Adrenal gland (tissue), 12 donors: ENCODE measurements around the gene MBD3L2B. TPM values are rescaled to one million over a fixed set of nuclear protein-coding genes. Genes with fewer than 3 reads are reported as not detected.

Experiments
- DNase-seq, 7 donors: peaks; one replicate each; pipeline ENCODE4 v3.0.0-alpha.2; 2019 to 2020
- H3K27ac ChIP-seq, 5 donors: fragments of 200-600 bp; sonication (generic) in 4 of 5; 1 replicate in 3 of 5; 2 replicates in 2 of 5; pipeline versions ENCODE4 v1.5.1 to v1.8.0; 2016 to 2020; ENCODE audit warnings: mild to moderate bottlenecking in 1 of 5
- H3K27me3 ChIP-seq: fragments of 200-600 bp; 2 replicates; pipeline ENCODE4 v1.8.0; 2021
- H3K36me3 ChIP-seq, 2 donors: fragments of 200-600 bp; replicated peaks in 1 of 2; 1 replicate in 1 of 2; 2 replicates in 1 of 2; pipeline versions ENCODE4 v1.5.1 to v1.8.0; 2018 to 2022
- H3K4me1 ChIP-seq, 2 donors: fragments of 200-600 bp; replicated peaks in 1 of 2; 1 replicate in 1 of 2; 2 replicates in 1 of 2; pipeline versions ENCODE4 v1.5.1 to v1.8.0; 2018 to 2021
- H3K4me3 ChIP-seq, 4 donors: fragments of 200-600 bp; sonication (generic) in 3 of 4; one replicate each; pipeline ENCODE4 v1.5.1; 2016 to 2018
- H3K9me3 ChIP-seq, 3 donors: fragments of 200-600 bp; sonication (generic) in 1 of 3; replicated peaks in 1 of 3; 1 replicate in 2 of 3; 2 replicates in 1 of 3; pipeline versions ENCODE4 v1.5.1 to v1.8.0; 2016 to 2021
- POLR2A ChIP-seq, 2 donors: fragments of 450-650 bp; IDR thresholded peaks; one replicate each; pipeline ENCODE4 v1.6.1; 2017; ENCODE audit warnings: antibody characterized with exemption in 2 of 2, mild to moderate bottlenecking in 2 of 2, moderate library complexity in 1 of 2
- WGBS, 4 donors: extraction: QIAGEN DNeasy Blood & Tissue Kit in 2 of 4; methylation state at CpG; one replicate each; pipeline versions ENCODE4 v1.1.5 to v1.1.7; 2013 to 2017; 5-methylcytosine and 5-hydroxymethylcytosine counted together
- intact Hi-C, 2 donors: fragments of 100-400 bp; cut with DNase I; formaldehyde crosslinking; loops; one replicate each; pipeline versions ENCODE4 v1.14.1 to v1.15.0; 2022 to 2023
- polyA plus RNA-seq, 3 donors: library from polyadenylated mRNA; stranded (reverse); fragments of 200-250 nt in 2 of 3; fragments of 350-450 nt in 1 of 3; fragmentation: Illumina TruSeq in 1 of 3; extraction: RNeasy Lipid Tissue Mini Kit (QIAGEN cat#74804) in 1 of 3; gene quantifications; one replicate each; pipeline ENCODE4 v1.2.3, GENCODE V29; 2013 to 2014
- total RNA-seq, 9 donors: library from RNA; depleted of rRNA in 4 of 9; stranded (reverse); fragments of >200 nt in 4 of 9; fragments of 120-200 nt in 1 of 9; fragmentation: NEBNext Ultra II Directional in 1 of 9; extraction: Animal tissue kit (Norgen Biotek cat#: 25700) in 1 of 9; gene quantifications; one replicate each; pipeline versions ENCODE4 v1.1.0 to v1.2.4, GENCODE V29; 2013 to 2023
- TF ChIP-seq, protein P1 (sequence below), 6 experiments: fragments of 450-650 bp in 4 of 6; fragments of 200-600 bp in 2 of 6; sonication (generic) in 1 of 6; IDR thresholded peaks; 1 replicate in 5 of 6; 2 replicates in 1 of 6; pipeline versions ENCODE4 v1.5.1 to v1.8.0; 2016 to 2021; ENCODE audit warnings: antibody characterized with exemption in 6 of 6, mild to moderate bottlenecking in 2 of 6, moderate library complexity in 1 of 6
- donor health status: healthy with polysubstance abuse.
- donor health status: Bipolar disorder and iron deficiency.
- donor health status: DM: yes; HTN: yes; CAD: no.
- donor health status: DM: no; HTN: no; CAD: no.
- donor health status: DM: no; HTN: no; CAD: no.
- donor health status: DM: yes; HTN: yes; CAD: no.

MBD3L2B gene
- total and polyA plus RNA-seq, 12 donors = not detected

DNA sequence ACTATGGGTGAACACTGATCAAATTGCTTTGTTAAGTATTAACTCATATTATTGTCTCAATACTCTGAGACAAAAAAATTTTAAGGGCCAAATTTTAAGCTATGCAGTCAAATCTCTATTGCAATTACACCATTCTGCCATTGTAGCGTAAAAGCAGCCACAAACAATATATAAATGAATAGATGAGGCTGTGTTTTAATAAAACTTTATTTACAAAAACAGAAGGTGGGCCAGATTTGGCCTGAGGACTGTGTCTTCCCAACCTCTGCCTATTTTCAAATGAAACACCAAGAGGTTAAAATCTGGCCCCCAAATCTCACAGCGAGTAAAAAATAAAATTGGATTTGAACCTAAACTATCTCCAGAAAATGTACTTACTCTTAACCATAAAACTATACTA, 51.7 kb downstream of the MBD3L2B start:
- TF ChIP-seq, protein P1, sequence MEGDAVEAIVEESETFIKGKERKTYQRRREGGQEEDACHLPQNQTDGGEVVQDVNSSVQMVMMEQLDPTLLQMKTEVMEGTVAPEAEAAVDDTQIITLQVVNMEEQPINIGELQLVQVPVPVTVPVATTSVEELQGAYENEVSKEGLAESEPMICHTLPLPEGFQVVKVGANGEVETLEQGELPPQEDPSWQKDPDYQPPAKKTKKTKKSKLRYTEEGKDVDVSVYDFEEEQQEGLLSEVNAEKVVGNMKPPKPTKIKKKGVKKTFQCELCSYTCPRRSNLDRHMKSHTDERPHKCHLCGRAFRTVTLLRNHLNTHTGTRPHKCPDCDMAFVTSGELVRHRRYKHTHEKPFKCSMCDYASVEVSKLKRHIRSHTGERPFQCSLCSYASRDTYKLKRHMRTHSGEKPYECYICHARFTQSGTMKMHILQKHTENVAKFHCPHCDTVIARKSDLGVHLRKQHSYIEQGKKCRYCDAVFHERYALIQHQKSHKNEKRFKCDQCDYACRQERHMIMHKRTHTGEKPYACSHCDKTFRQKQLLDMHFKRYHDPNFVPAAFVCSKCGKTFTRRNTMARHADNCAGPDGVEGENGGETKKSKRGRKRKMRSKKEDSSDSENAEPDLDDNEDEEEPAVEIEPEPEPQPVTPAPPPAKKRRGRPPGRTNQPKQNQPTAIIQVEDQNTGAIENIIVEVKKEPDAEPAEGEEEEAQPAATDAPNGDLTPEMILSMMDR (IDR thresholded peaks at IDR 0.05) = no peak
- TF ChIP-seq POLR2A (IDR thresholded peaks at IDR 0.05) = no peak
- WGBS, 4 donors = 72 to 85% (median 79%) methylated on average over 2 of the region's 2 CpGs
- H3K4me3 ChIP-seq = no peak overlapping the region

More for the DNA sequence above, 51.7 kb downstream of the MBD3L2B start:
- intact Hi-C loops = no loop called here
- Histone ChIP-seq H3K27ac (no peak overlapping the region), H3K36me3 (no peaks in the 10 kb centered on the region), H3K4me1 (no peaks in the 10 kb centered on the region), H3K9me3 (no peaks in the 10 kb centered on the region), H3K27me3 (no peaks in the 10 kb centered on the region)
- no peak for DNase-seq

Other genes starting within 250 kb of the MBD3L2B start
- 10 to 100 TPM in 4 of 9 donors, 1 to 10 TPM in 5; 1.1 to 21.1 (median 9.6) TPM for gene VAV1, start 248.7 kb downstream of the MBD3L2B start, total RNA-seq
- 10 to 100 TPM in 1 of 3 donors, 1 to 10 TPM in 2; 2.4 to 13.7 (median 4.7) TPM for gene VAV1, start 248.7 kb downstream of the MBD3L2B start, polyA plus RNA-seq
- gene ADGRE1, start 133.9 kb downstream of the MBD3L2B start, total RNA-seq = 1 to 10 TPM in 2 of 9 donors, under 1 TPM in 6, not detected in 1; 0.11 to 1.2 (median 0.49) TPM
- gene ADGRE1, start 133.9 kb downstream of the MBD3L2B start, polyA plus RNA-seq = under 1 TPM; 0.07 to 0.26 (median 0.16) TPM
- not detected for gene MBD3L5, start 9.1 kb upstream of the MBD3L2B start, total RNA-seq
- not detected for gene MBD3L5, start 9.1 kb upstream of the MBD3L2B start, polyA plus RNA-seq
- not detected for gene MBD3L4, start 18.7 kb upstream of the MBD3L2B start, total RNA-seq
- not detected for gene MBD3L4, start 18.7 kb upstream of the MBD3L2B start, polyA plus RNA-seq
- not detected for gene MBD3L2, start 27.9 kb upstream of the MBD3L2B start, total RNA-seq
- not detected for gene MBD3L2, start 27.9 kb upstream of the MBD3L2B start, polyA plus RNA-seq
- gene MBD3L3, start 37.2 kb upstream of the MBD3L2B start, total RNA-seq = not detected
- gene MBD3L3, start 37.2 kb upstream of the MBD3L2B start, polyA plus RNA-seq = not detected
- 10 to 100 TPM in 4 of 9 donors, 1 to 10 TPM in 5; 7.7 to 13.7 (median 9.2) TPM for gene ZNF557, start 48.3 kb upstream of the MBD3L2B start, total RNA-seq
- 1 to 10 TPM; 2.2 to 4.7 (median 4.3) TPM for gene ZNF557, start 48.3 kb upstream of the MBD3L2B start, polyA plus RNA-seq